Activated CD4-positive, alpha-beta T cell treated with anti-CD3 and anti-CD28 coated beads, Interleukin-2, amount 50 U/mL, for 4 hours (primary cell): Measurements from ENCODE around the gene KIAA0040.

Source experiments
- DNase-seq, 2 experiments: peaks; one replicate each; pipeline ENCODE4 v3.0.0-alpha.2; 2020

Gene KIAA0040

GRCh38 chr1:175169286-175170018 lies 23.1 kb downstream of the KIAA0040 start:
- DNase-seq: no peak

GRCh38 chr1:175168782-175169181 lies 23.8 kb downstream of the KIAA0040 start:
- DNase-seq: no peak

GRCh38 chr1:175167861-175168260 lies 24.7 kb downstream of the KIAA0040 start:
- no peak for DNase-seq

GRCh38 chr1:175166746-175167145 lies 25.8 kb downstream of the KIAA0040 start:
- no peak for DNase-seq

- no peak for DNase-seq
These were observed 27.8 kb downstream of the KIAA0040 start for GRCh38 chr1:175164751-175165150.

GRCh38 chr1:175163702-175164101 lies 28.9 kb downstream of the KIAA0040 start:
- DNase-seq: no peak

- no peak for DNase-seq
These were observed 29.6 kb downstream of the KIAA0040 start for GRCh38 chr1:175162955-175163354.

GRCh38 chr1:175158170-175158591 lies 34.4 kb downstream of the KIAA0040 start:
- no peak for DNase-seq

- DNase-seq: no peak
These were observed 35.4 kb downstream of the KIAA0040 start for GRCh38 chr1:175157200-175157599.

- no peak for DNase-seq
These were observed 36.6 kb downstream of the KIAA0040 start for GRCh38 chr1:175155936-175156335.

- no peak for DNase-seq
These were observed 37.1 kb downstream of the KIAA0040 start for GRCh38 chr1:175155473-175155856.

GRCh38 chr1:175154629-175155472 lies 37.7 kb downstream of the KIAA0040 start:
- peak; percentile 68 to 73 for DNase-seq

- peak; percentile 62 to 70 for DNase-seq
These were observed 40.4 kb downstream of the KIAA0040 start for GRCh38 chr1:175152006-175152652.

GRCh38 chr1:175150596-175151319 lies 41.8 kb downstream of the KIAA0040 start:
- no peak for DNase-seq

- DNase-seq: no peak
These were observed 44.5 kb downstream of the KIAA0040 start for GRCh38 chr1:175148068-175148467.

- no peak for DNase-seq
These were observed 45.0 kb downstream of the KIAA0040 start for GRCh38 chr1:175147569-175147968.

GRCh38 chr1:175146529-175147213 lies 45.9 kb downstream of the KIAA0040 start:
- DNase-seq: peak; percentile 55 to 67

GRCh38 chr1:175145899-175146528 lies 46.6 kb downstream of the KIAA0040 start:
- no peak for DNase-seq

GRCh38 chr1:175138579-175138978 lies 54.0 kb downstream of the KIAA0040 start:
- no peak for DNase-seq

GRCh38 chr1:175137369-175137768 lies 55.2 kb downstream of the KIAA0040 start:
- no peak for DNase-seq

- DNase-seq: no peak
These were observed 56.3 kb downstream of the KIAA0040 start for GRCh38 chr1:175136246-175136645.

- no peak for DNase-seq
These were observed 58.1 kb downstream of the KIAA0040 start for GRCh38 chr1:175134500-175134899.
